ENCODE measurements around the gene MIER1.

The MIER1 gene

DNA sequence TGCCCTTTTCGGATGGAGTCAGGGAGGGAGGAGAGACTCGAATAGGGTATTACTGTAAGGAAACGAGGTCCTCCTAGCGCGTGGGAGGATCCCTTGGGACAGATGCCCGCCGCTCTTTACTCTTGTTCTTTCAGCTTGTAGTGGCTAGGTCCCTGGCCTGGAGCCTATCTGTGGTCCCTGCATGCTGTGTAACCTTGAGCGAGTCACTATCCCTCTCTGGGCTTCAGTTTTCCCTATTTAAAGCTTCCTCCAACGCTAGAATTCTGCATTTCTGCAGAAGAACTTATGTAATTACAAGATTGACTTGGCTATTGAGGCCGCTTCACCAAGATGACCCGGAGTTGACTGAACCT is 744 bp downstream of the MIER1 start:
- Histone ChIP-seq H3K27me3 (ENCODE audit: insufficient read depth, low read length, poor library complexity) (no peaks in the 10 kb centered on the region), H2AFZ (ENCODE audit: low read depth, low read length) (peak overlapping the region; percentile 80), H3K4me1 (ENCODE audit: insufficient read depth, low read length) (peaks cover 59% of the 10 kb centered on the region), H3K27ac (ENCODE audit: low read length) (peak overlapping the region; percentile 99), H4K20me1 (ENCODE audit: insufficient read depth, low read length) (no peaks in the 10 kb centered on the region; the same call in 1 of the 2 replicates), H3K79me2 (ENCODE audit: insufficient read depth, low read length) (peaks cover 66% of the 10 kb centered on the region), H3K9me3 (ENCODE audit: insufficient read depth, low read length, severe bottlenecking) (no peaks in the 10 kb centered on the region), H3K9ac (ENCODE audit: low read depth, low read length) (peak overlapping the region; percentile 70), H3K4me2 (ENCODE audit: insufficient read depth, low read length) (peak overlapping the region; percentile 79), H3K36me3 (ENCODE audit: insufficient read depth, low read length) (peaks cover under 1% of the 10 kb centered on the region), H3K4me3 (ENCODE audit: low read depth in 1 of 2, low read length in 2 of 2) (peak overlapping the region; percentile 43 to 68)
- TF ChIP-seq, protein P1, sequence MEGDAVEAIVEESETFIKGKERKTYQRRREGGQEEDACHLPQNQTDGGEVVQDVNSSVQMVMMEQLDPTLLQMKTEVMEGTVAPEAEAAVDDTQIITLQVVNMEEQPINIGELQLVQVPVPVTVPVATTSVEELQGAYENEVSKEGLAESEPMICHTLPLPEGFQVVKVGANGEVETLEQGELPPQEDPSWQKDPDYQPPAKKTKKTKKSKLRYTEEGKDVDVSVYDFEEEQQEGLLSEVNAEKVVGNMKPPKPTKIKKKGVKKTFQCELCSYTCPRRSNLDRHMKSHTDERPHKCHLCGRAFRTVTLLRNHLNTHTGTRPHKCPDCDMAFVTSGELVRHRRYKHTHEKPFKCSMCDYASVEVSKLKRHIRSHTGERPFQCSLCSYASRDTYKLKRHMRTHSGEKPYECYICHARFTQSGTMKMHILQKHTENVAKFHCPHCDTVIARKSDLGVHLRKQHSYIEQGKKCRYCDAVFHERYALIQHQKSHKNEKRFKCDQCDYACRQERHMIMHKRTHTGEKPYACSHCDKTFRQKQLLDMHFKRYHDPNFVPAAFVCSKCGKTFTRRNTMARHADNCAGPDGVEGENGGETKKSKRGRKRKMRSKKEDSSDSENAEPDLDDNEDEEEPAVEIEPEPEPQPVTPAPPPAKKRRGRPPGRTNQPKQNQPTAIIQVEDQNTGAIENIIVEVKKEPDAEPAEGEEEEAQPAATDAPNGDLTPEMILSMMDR (IDR thresholded peaks at IDR 0.05; ENCODE audit: borderline replicate concordance, extremely low read depth, low read length, poor library complexity, severe bottlenecking): no peak
- TF ChIP-seq EZH2 (IDR thresholded peaks at IDR 0.05; ENCODE audit: borderline replicate concordance, low read depth, low read length, severe bottlenecking): no peak
- ATAC-seq (ENCODE audit: insufficient read depth, low read depth) (peak; percentile 6), DNase-seq (no peak)

DNA sequence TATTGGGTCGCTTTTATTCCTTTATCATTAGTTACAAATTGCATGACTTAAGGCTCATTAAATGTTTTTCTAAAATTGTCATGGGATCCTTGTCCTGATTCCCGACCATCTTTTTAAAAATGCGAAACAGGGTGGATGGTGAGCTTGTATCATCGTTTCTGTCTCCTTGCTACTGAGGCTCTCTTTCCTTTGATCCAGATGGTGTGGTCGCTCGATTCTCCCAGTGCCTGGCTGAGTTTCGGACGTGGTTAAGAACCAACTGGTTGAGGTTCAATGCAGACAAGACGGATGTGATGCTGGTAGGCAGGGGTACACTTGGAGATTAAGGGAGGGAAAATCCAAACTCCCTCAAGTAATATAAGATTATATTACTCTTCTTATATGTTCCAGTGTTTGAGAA is 1.2 kb downstream of the MIER1 start:
- peak overlapping the region; percentile 43 to 68 for H3K4me3 ChIP-seq (ENCODE audit: low read depth in 1 of 2, low read length in 2 of 2)
- no peaks in the 10 kb centered on the region; the same call in 1 of the 2 replicates for H4K20me1 ChIP-seq (ENCODE audit: insufficient read depth, low read length)
- peak overlapping the region; percentile 70 for H3K9ac ChIP-seq (ENCODE audit: low read depth, low read length)
- H3K79me2 ChIP-seq (ENCODE audit: insufficient read depth, low read length): peaks cover 70% of the 10 kb centered on the region
- no peaks in the 10 kb centered on the region for H3K9me3 ChIP-seq (ENCODE audit: insufficient read depth, low read length, severe bottlenecking)
- ATAC-seq (ENCODE audit: insufficient read depth, low read depth) (no peak), DNase-seq (no peak)
- H3K27ac ChIP-seq (ENCODE audit: low read length): peak overlapping the region; percentile 99
- H3K4me2 ChIP-seq (ENCODE audit: insufficient read depth, low read length): peak overlapping the region; percentile 79
- H3K27me3 ChIP-seq (ENCODE audit: insufficient read depth, low read length, poor library complexity): no peaks in the 10 kb centered on the region
- H2AFZ ChIP-seq (ENCODE audit: low read depth, low read length): no peak overlapping the region; the same call in 1 of the 2 replicates
- H3K4me1 ChIP-seq (ENCODE audit: insufficient read depth, low read length): peaks cover 59% of the 10 kb centered on the region
- TF ChIP-seq EZH2 (IDR thresholded peaks at IDR 0.05; ENCODE audit: borderline replicate concordance, low read depth, low read length, severe bottlenecking): no peak
- TF ChIP-seq, protein P1 (IDR thresholded peaks at IDR 0.05; ENCODE audit: borderline replicate concordance, extremely low read depth, low read length, poor library complexity, severe bottlenecking): no peak
- no peaks in the 10 kb centered on the region; the same call in 1 of the 2 replicates for H3K36me3 ChIP-seq (ENCODE audit: insufficient read depth, low read length)

DNA sequence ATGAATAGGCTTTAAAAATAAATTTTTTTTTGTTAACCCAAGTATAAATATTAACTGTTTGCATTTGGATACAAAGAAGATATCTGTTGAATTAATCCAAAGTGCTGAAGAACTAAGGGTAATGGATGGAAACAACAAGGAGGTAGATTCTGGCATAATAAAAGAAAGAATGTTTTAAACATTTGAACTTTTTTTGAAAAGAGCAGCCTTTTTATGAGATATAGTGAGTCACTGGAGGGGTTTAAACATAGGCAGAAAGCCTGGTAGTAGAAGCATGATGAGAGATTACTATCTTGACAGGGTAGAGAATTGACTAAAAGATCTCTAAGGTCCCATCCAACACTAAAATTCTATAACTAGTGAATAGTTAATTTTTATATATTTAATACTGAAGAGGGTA is 2.7 kb downstream of the MIER1 start:
- Histone ChIP-seq H2AFZ (ENCODE audit: low read depth, low read length) (no peak overlapping the region), H3K4me3 (ENCODE audit: low read depth in 1 of 2, low read length in 2 of 2) (no peak overlapping the region), H3K9me3 (ENCODE audit: insufficient read depth, low read length, severe bottlenecking) (no peaks in the 10 kb centered on the region), H3K36me3 (ENCODE audit: insufficient read depth, low read length) (no peaks in the 10 kb centered on the region; the same call in 1 of the 2 replicates), H3K27ac (ENCODE audit: low read length) (no peak overlapping the region), H4K20me1 (ENCODE audit: insufficient read depth, low read length) (peaks cover 3% of the 10 kb centered on the region; the same call in 1 of the 2 replicates), H3K27me3 (ENCODE audit: insufficient read depth, low read length, poor library complexity) (no peaks in the 10 kb centered on the region), H3K4me1 (ENCODE audit: insufficient read depth, low read length) (peaks cover 73% of the 10 kb centered on the region), H3K9ac (ENCODE audit: low read depth, low read length) (no peak overlapping the region), H3K79me2 (ENCODE audit: insufficient read depth, low read length) (peaks cover 86% of the 10 kb centered on the region), H3K4me2 (ENCODE audit: insufficient read depth, low read length) (0 out of 2 replicates have a peak overlapping the region, but pooled peaks have one; percentile 79)
- DNase-seq (no peak), ATAC-seq (ENCODE audit: insufficient read depth, low read depth) (no peak)
- TF ChIP-seq, protein P1 (IDR thresholded peaks at IDR 0.05; ENCODE audit: borderline replicate concordance, extremely low read depth, low read length, poor library complexity, severe bottlenecking): no peak
- no peak for TF ChIP-seq EZH2 (IDR thresholded peaks at IDR 0.05; ENCODE audit: borderline replicate concordance, low read depth, low read length, severe bottlenecking)

All from DND-41 (cell line).